NCI-H1092 (cell line): ENCODE results near the gene GAS6.
"Not testable (repeated sequence)": the region's sequence is repeated elsewhere in the genome, so short reads cannot be mapped to it uniquely, and the experiment has no call there.

Experiments
- DNase-seq: peaks from one replicate; lab custom pipeline; 2025; lab: John Stamatoyannopoulos, UW

The GAS6 gene

DNA sequence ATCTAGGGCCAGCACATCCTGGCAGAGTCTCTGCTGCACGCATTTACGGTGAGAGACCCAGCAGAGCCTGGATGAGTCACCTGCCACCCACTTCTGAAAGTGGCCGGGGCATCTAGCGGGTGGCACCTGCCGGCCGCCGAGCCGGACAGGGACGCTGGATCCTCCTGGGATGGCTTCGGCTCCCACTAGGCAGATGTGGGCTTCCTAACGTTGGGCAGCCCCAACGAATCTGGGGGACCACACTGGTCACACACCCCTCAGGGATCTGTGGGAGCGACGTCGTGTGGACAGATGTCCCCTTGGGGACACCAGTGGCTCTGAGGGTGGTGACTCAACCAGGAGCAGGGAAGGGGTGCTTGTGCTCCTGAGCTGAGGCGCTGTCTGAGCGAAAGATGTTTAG is 72.7 kb downstream of the GAS6 start:
- no peak for DNase-seq

DNA sequence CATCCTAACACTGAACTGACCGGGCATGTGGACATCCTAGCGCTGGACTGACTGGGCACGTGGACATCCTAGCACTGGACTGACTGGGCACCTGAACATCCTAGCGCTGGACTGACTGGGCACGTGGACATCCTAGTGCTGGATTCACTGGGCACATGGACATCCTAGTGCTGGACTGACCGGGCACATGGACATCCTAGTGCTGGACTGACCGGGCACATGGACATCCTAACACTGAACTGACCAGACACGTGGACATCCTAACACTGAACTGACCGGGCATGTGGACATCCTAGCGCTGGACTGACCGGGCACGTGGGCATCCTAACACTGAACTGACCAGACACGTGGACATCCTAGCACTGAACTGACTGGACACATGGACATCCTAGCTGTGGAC is 73.9 kb downstream of the GAS6 start:
- not testable (repeated sequence) for DNase-seq

DNA sequence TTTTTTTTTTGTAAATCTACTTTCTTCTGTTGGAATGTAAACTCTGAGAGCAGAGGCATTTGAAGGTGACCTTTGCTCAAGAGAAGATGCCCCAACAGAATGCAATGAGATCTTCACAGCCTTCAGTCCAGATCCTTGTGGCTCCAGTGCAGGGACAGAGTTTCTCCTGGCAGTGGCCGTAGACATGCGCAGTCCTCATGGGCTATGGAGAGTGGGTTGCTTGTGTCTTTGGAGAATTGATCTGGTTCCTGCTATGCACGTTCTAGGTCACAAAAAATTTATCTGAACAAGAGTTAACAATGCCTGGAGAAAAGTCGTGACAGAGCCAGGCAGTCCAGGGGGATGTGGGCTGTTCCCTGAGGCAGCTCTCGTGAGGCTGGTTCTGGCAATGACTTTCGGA is 74.7 kb downstream of the GAS6 start:
- no peak for DNase-seq

DNA sequence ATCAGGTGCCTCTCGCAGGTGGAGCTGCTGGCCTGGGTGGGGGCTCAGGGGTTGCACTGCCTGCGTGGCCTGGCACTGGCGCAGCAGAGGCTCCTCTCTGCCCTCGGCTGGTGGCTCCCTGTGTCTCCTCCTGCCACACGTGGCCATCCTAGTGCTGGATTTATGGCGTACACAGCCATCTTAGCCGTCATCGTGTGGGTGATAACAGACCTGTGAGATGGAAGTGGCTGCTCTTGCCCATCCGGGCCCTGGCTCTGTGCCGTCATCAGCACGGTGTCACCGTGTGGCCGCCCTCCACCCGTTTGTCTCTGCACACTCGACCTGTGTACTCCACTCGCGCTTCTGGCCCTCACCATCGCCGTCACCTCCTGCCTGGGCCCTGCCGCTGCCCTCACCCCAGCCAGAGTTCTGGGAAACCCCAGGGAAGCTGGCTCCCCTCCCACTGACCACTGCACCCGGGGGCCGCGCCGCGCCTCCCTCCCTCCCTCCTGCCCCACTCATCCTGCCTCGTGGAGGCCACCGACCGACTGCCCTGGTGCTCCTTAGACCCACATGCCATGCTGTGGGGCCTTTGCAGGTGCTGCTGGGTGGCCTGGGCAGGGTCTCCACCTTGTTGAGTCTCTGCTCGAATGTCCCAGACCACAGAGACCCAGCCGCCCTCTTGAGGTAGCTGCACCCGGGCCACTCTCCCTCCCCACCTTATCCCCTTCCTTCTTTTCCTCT is 75.3 kb downstream of the GAS6 start:
- no peak for DNase-seq

DNA sequence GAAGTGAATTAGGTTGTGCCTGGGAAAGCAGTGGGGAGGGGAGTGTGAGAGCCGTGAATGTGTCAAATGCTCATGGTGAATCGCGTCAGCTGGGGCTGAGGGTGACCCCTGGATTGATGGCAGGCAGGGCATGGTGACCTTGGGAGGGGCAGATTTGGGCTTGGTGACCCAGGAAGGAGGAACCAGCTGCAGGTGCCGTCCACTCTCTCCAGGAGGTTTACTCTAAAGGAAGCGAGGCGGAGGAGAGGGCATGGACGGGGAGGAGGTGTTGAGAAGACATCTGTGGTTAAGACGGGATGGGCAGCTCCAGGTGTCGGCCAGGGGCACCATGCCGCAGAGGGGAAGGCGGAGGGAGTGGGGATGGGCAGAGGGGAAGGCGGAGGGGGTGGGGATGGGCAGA is 76.2 kb downstream of the GAS6 start:
- DNase-seq, result no peak

DNA sequence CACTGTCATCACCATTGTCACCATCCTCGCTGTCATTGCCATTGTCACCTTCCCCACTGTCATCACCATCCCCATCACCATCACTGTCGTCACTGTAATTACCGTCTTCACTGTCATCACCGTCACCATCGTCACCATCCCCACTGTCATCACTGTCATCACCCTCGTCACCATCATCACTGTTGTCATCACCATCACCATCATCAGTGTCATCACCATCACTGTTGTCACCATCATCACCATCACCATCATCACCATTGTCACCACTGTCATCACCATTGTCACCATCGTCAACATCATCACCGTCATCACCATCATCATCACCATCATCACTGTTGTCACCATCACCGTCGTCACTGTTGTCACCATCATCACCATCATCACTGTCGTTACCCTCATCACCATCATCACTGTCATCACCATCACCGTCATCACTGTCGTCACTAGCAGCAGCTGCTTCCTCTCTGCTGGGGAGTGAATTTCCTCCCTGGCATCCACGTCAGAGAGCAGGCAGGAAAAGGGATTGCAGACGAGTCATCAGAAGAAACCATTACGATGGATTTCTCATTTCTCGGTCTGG is 77.5 kb downstream of the GAS6 start:
- no peak for DNase-seq

DNA sequence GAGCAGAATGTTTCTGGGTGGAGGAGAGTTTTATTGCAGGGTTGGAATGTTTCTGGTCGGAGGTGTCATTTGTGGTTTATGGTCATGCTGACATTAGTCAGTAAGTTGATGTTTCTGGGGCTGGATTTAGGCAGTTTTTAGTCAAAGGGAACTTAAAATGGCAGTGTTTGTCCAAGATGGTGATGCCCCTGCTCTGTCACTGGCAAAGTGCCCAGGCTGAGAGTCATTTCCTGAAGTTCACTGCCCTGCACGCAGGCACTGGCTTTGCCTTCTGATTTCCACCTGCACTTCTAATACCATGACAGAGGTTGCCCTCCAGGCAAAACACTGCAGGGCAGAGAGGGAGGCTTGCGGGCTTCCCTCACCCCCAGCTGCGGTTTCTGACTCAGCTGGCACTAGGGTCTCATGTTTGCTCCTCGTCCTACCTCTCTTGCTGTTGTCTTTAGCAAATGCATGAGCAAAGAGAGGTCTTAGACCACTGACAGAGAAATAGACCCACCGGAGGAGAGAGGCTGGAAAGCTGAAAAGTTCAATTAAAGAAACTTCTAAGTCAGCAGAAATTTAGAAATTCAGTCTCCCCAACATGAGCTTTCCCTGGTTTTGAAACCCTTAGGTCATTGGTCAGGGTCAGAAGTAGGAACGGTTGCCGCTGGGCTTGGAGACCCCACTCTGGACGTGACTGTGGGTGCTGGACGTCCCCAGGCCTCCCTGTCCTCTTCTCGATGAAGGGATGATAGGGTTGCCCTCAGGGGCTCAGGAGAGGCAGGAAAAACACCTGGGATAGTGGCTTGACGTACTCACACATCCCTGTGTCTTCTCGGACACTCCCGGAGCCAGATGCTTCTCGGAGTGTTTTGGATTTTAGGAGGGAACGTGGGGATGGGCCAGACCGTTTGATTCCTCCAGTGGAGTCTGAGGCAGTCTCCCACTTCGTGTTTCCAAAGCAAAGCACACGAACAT is 78.5 kb downstream of the GAS6 start:
- DNase-seq, result no peak

DNA sequence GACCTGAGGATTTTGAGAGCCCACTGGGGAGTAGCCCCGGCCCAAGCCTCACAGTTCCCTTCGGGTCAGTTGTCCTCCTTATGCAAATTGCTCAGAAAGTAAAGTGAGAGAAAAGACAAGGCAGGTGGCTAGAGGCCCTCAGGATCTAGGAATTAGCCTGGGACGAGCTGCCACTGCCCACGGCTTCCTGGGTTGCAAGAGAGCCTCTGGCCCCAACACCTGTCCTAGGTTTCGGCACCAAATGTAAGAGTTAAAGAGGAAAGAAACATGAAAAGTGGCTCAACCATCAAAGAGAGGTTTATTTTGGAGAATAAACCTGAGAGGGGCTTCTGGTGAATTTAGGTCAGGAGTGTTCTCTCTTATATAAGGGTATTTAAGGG is 79.2 kb downstream of the GAS6 start:
- no peak for DNase-seq

DNA sequence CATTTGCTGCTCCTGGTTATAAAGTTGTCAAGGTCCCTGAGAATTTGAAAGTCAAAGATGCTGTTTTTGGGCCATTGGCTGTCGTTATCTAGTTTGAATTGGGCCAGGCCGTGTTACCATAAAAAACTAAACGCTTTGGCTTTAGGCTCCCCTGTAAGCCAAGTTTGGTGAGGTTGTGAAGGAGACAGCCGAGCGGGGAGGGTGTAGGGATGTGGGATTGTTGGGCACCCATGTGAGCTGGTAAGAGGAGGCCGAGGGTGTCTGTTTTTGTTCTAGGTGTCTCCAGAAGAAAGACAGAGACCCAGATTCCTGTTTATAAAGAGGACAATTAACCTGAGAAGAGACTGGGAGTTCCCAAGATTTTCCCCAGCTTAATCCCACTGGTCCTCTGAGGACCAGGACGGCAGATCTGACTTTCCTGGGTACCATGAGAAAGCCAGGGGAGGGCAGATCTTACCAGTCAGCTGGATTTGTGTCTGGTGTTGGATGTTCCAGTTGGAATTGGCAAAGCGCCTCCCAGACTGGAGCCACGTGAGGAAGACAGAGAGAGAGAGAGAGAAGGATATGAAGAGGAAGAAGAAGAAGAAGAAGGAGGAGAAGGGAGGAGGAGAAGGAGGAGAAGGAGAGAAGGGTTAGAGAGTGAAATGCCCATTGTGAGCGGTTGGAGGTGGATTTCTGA is 79.8 kb downstream of the GAS6 start:
- DNase-seq, result no peak

DNA sequence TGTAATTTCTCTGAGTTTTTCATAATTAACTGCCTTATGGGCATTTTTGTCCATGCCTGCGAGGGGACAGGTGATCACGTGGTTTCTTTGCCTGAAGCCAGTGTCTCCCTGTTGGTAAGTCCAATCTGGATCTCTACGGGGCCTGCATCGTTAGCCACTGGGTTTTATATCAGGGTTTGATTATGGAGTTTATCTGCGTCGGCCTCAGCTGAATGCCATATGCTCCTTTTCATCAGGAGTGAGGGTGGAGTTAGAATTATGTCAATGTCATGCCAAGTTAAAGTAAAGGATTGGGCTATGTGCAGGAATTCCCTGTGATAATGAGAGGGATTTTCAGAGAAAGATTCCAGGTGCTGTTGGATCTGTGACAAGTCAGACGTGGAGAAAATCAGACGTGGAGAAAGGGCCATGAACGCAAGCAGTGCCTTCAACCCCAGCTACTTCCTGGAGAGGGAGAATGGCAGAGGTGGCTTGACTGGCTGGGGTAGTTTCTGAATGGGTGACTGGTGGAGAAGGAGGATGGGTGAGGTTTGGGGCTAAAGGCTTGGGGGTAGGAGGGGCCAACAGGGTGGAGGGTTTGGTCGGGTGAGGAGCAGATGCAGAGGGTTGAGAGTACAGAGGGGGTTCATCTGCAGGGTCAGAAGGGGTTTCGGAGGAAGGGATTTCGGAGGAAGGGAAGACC is 80.5 kb downstream of the GAS6 start:
- no peak for DNase-seq

DNA sequence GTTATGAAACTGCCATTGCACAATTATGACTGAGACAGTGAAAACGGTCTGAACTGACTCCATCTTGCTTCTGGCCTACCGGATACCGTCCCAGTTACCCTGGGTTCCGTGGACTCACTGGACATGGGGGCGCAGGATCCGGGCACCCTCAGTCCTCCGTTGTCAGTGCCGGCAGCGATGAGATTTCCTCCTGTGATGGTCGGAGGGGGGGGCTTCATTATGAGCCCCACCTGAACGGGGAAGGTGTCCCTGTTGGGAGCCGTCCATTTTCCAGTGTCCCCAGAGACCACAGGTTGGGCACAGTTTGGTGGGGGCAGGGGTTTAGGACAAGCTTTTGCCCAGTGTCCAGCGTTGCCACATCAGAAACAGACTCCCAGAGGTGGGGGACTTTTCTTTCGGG is 81.4 kb downstream of the GAS6 start:
- DNase-seq, result no peak

DNA sequence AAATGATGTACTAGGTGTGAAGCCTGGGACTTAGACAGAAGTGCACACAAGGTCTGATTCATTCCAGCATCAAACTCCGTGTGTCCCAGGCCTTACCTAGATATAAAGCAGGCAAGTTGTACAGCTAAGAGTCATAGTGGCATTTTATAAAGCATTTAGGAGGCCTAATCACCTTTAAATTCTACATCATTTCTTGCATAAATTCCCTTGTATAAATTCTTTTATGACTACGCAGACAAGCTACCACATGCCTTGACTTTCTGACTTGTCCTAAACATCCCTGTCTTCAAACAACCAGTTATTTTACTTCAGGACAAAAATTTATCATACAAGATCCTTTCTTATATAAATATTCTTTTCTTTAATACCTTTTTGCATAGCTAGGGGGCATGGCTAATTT is 82.3 kb downstream of the GAS6 start:
- no peak for DNase-seq

DNA sequence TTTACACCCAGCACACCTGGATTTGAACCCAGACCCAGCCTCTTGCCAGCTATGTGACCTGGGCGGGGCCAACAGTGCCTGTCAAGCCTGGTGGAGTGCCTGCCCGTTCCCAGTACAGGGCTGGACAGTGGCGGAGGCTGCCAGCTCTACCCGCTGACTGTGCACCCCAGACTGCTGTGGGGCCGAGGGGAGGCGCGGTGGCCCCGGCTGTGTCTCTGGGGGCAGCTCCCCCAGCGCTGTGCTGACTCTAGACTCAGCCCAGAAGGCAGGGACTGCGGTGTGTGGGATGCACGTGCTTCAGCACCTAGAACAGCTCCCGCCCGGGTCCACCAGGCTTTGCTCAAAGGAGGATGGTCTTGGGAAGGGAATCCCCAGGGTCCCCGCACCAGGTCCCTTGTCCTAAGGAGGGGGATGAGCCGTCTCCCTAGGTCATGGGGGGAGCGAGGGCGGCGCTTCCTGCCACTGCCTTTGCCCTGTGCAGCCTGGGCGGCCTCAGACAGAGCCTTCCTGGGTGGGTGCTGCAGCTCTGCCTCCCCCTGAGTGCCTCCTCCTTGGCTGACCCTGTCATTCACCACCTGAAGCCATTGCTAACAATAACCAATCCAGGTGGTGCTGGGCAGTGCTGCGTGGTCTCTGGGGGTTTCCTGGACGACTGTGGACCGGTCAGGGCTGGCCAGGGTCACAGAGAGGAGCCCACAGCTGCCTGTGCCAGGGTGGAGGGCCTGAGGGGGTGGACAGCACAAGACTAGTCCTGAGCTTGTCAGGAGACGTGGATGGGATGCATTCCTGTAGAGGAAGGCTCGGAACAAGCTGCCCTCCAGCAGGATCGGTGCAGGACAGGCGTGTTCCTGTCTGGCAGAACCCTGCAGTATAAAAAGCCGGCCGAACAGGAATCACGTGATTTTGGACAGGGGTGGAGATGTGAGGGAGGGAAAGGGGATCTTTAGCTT is 86.3 kb downstream of the GAS6 start:
- DNase-seq, result no peak

DNA sequence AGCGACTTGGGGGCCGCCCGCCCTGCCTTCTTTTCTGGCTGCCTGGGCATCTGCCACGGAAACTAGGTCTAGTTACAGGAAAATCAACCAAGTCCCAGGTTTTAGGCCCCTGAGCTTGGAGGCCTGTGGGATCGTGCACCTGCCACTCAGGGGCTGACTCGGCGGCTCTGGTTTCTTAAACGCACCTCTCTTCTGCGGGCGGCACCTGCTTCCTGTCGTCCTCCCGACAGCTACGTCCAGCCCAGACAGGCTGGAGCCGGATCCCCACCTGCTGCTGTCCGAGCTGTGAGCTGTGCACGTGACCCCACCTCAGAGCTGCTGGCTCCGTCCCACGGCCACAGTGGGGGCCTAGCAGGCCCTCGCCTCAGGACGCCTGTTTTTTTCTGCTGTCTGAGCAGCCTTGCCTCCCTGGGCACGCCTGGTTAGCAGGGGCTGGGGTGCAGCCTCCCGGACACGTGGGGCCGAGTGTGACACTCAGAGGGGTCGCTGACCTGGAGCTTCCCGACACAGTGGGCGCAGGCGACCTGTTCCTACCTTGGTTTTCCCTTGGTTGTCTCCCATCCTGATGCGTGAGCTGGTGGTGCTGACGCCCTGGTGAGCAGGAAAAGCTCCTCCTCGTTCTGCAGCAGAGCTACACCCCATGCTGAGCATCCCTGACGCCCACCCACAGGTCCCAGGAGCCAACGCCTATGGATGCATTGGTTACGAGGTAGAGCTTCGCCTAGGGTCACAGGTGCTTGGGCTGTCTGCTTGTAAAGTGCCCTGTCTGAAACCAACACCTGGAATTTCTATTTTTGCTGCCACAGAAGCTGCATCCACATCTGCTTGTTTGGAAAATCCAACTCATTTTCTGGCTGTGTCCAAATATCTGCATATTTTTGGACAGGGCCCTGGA is 87.4 kb downstream of the GAS6 start:
- DNase-seq, result peak; percentile 74

DNA sequence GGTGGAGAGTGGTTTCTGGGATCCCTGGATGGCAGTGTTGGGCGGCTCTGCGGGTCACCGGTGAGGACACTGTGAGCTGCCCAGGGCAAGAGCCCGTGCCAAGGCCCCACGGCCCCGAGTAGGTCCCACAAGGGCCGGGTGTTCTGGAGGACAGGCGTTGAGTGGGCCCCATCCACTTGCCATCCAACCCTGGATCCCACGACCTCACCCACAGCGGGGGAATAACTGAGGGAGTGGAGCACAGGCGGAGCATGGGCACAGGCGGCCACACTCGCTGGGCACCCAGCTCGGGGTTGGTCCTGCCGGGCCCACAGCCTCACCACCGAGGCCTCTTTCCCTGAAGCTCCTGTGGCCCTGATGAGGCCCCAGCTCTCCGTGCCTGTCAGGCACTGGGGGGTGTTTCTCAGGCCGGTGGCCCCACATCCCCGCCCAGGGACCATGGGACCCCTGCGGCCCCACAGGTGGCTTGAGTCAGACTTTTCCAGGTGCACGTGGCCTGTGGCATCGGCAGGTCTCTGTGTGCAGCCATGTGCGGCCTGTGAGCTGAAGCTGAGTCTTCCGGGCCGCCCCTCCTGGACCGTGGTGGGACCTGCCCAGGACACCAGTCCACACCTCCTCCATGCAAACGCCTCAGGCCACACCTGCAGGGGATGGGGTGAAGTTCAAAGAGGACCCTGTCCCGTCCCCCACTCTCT is 88.3 kb downstream of the GAS6 start:
- DNase-seq, result no peak

DNA sequence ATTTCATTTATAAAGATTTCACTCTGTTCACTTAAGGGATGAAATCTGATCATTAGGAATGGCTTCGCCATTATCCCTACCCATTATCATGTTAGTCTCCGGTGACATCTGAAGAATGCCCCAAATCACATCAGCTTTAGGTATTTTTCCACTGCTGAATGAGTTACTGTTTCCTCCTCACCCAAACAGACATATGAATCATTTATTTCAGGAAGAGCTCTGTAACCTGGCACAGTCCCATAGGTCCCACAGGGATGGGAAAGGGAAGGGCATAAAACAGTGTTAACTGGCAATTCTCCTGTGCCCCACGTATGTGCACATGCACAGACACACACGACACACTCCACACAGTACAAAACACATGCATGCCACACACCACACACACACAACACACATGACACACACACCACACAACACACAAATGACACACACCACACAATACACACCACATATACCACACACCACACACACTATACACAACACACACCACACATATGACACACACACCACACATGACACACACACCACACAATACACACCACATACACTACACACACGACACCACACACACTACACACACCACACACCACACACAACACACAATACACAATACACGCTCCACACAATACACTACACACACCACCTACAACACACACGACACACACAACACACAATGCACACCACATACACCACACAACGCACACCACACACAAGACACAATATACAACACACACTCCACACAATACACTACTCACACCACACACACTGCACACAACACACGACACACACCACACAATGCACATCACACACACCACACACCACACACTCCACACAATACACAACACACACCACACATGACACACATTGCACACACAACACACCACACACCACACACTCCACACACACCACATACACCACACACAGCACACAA is 89.4 kb downstream of the GAS6 start:
- no peak for DNase-seq

DNA sequence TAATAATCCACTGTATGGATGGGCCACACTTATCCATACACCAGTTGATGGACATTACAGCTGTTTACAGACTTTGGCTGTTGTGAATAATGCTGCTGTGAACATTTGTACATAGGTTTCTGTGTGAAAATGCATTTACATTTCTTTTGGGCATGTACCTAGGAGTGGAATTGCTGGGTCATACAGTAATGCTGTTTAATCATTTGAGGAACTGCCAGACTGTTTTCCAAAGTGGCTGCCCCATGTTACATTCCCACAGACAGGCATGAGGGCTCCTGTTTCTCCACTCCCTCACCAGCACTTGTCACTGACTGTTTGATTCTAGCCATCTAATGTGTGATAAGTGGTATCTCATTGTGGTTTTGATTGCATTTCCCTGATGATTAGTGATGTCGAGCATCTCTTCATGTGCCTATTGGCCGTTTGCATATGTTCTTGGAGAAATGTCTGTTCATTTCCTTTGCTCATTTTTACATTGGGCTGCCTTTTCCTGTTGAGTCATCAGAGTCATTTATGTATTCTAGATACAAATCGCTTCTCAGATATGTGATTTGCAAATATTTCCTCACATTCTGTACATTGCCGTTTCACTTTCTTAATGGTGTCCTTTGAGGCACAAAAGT is 92.1 kb downstream of the GAS6 start:
- no peak for DNase-seq
